Hematopoietic multipotent progenitor cell treated with erythropoietin and hydrocortisone succinate and interleukin-3 and kit ligand, for 17 days (in vitro differentiated cells): Measurements from ENCODE around the gene KCNN3.

ENCODE experiments used
- DNase-seq: peaks from one replicate; pipeline ENCODE4 v3.0.0-alpha.2; 2015; ENCODE audit warnings: low spot score

Gene KCNN3

GRCh38 chr1:154860156-154860870 is 9.8 kb downstream of the KCNN3 start:
- DNase-seq: no peak

DNA sequence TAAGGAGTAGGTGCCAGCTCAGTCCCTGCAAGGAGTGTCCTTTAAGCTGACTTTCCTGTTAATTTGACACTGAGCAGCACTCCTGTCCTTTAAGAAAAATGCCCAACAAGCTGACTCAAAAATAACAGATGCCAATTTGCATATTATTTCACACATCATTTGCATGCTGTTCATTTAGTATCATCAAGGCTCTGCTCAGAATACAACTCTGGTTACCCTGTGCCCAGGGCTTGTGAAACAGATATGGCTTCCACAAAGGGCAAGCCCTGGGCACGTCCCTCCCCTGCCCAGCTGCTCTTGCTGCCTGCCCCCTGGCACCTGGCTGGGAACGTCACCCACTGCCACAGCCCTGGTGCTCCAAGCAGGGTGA is 10.3 kb downstream of the KCNN3 start:
- no peak for DNase-seq

- DNase-seq: no peak
Observed at GRCh38 chr1:154859151-154859785, 10.8 kb downstream of the KCNN3 start.

DNA sequence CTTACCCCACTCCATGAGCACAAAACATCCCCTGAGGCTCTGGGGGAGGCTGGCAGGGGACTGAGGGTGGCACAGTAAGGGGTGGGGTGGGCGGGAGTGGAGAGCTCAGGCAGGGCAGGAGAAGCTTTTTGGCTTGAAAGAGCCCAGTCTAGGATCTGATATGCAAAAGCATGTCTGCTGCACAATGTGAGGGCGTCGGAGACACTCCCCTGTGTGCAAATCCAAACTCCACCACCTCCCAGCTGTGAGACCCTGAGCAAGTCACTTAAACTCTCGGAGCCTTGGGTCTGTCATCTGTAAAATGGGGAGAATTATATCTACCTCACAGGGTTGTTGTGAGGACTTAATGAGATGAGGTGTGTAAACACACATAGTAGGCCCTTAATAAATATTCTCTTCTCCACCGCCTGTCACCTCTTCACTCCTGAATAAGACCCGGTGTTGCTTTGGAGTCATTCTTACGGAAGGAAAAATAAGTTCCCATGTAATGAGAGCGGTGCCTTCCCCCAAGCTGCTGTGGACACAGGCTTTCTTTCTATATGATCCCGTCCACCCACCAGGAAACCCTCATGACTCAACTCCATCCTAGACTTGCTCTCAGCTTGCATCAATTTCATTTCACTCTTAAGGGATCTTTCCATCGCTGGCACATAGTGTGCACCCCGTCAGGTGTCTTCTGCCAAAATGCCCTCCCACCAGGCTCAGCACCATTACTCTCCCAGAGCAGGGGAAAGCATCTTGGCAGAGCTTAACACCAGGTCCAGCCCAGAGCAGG is 12.5 kb downstream of the KCNN3 start:
- DNase-seq: no peak

DNA sequence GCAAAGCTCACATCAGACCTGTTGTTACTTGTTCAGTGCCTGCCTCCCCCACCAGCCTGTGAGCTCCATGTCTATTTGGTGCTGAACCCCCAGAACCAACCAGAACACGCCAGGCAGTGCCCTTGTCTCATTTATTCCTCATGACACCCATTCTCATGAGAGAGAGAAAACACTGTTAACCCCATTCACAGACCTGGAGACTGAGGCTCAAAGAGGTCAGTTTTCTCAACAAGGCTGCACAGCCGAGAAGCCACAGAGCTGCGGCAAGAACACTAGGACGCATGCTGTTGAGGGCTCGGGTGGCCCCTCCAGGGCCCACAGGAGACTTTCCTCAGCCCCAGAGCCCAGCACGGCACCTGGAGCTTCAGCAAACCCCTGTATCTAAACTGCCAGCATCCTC is 13.1 kb downstream of the KCNN3 start:
- no peak for DNase-seq

DNA sequence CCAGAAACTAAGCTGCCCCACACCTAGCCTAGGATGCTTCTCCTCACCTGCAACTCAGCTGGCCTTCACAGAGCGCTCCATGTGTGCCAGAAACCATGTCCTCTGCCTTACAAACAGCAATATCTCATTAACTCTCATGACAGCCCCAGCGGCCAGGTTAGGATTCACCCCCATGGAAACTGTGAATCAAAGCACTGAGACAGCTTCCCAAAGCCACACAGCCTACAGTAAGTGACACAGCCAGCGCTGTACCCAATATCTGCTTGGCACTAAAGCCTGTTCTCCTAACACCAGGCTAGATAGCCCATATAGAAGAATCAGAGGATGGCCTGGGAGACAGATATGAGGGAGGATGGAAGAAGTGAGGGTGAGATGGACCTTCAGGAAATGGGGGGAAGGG is 13.5 kb downstream of the KCNN3 start:
- DNase-seq: no peak

- DNase-seq: no peak
Observed at GRCh38 chr1:154856049-154856448, 14.0 kb downstream of the KCNN3 start.

GRCh38 chr1:154855186-154855851 is 14.8 kb downstream of the KCNN3 start:
- DNase-seq: no peak

DNA sequence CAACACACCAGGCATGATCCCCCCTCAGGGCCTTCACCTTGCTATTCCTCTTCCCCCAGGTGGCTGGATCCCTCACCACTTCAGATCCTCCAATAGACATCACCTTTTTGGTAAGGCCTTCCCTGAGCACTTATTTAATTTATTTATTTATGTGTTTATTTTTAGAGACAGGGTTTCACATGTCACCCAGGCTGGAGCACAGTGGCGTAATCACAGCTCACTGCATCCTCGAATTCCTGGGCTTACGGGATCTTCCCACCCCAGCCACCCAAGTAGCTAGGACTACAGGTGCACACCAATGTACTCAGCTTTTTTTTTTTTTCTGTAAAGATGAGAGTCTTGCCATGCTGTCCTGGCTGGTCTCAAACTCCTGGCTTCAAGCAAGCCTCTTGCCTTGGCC is 17.2 kb downstream of the KCNN3 start:
- no peak for DNase-seq

- DNase-seq: no peak
Observed at GRCh38 chr1:154851392-154852177, 18.5 kb downstream of the KCNN3 start.

DNA sequence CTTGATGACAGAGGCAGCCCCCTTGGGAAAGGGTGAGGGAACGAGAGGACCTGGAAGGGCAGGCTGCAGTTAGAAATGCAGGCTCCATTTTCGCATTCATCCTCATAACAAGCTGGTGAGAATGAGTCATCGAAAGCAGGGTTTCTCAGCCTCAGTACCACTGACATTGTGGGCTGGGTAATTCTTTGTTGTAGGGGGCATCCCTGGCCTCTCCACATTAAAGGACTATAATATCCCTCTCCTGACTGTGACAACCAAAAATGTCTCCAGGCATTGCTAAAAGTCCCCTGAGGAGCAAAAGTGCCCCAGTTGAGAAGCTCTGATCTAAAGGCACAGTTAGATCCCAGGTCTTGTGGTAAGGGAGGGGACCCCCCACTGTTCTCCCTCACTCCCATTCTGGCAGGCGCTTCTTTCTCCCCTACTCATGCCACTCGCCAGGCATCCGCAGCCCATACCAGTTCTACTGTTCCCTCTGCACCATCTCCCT is 20.4 kb downstream of the KCNN3 start:
- no peak for DNase-seq

GRCh38 chr1:154848983-154849382 is 21.1 kb downstream of the KCNN3 start:
- no peak for DNase-seq

GRCh38 chr1:154847891-154848290 is 22.2 kb downstream of the KCNN3 start:
- no peak for DNase-seq

DNA sequence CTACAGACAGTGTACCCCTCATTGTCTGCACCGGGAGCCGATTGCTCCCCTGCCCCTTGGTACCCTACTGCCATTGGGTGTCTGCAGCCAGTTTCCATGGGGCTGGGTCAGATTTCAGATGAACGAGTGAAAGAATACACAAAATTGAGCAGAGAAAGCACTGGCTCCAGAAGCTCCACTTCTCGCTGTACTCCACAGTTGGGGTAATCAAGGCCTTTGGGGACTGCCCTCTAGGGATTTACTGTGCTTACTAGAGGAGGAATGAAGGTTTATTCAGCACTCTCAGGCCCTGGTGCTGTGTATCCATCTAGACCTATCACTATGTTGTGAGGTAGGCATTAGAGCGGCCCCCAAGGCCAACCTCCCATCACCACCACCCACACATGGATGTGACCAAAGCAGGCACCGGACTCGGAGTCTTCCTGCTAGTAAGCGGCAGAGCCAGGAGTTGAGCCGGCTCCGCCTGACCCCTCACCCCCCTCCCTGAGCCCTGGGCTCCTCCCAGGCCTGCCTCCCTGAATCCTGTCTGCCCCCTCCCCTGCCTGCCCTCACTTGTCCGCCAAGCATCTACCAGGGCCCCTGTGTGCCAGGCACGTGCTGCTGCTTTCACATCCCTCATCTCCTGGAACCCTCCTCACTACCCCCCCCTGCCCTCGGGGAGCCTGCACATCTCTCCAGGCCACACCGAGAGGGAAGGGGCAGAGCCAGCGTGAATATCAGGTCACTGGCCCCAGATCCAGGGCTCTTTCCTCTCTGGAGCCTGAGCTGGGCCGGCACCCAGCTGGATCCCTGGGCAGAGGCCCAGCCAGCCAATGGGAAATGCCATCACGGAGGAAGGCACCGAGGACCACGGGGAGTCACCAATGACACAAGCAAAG is 23.3 kb downstream of the KCNN3 start:
- no peak for DNase-seq

DNA sequence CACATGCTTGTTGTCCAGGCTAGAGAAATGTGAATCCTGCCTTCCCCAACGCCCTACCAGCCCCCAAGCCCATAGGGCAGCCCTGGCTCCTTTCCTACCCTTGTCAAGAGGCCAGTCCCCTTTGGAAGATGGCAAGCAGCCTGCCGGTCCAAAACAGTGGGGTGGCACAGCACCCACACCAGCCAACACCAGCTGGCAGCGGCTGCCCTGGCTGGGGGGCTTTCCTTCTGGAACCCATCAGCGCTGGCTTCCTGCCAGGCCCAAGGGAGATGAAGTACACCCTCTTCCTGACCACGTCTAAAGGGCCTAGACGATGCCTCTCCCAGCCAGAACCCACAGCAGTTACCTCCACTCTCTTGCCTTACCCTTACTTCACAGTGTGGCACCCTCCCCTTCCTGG is 24.2 kb downstream of the KCNN3 start:
- no peak for DNase-seq

GRCh38 chr1:154845174-154845573 is 24.9 kb downstream of the KCNN3 start:
- DNase-seq: no peak

- no peak for DNase-seq
Observed at GRCh38 chr1:154844297-154844681, 25.8 kb downstream of the KCNN3 start.

DNA sequence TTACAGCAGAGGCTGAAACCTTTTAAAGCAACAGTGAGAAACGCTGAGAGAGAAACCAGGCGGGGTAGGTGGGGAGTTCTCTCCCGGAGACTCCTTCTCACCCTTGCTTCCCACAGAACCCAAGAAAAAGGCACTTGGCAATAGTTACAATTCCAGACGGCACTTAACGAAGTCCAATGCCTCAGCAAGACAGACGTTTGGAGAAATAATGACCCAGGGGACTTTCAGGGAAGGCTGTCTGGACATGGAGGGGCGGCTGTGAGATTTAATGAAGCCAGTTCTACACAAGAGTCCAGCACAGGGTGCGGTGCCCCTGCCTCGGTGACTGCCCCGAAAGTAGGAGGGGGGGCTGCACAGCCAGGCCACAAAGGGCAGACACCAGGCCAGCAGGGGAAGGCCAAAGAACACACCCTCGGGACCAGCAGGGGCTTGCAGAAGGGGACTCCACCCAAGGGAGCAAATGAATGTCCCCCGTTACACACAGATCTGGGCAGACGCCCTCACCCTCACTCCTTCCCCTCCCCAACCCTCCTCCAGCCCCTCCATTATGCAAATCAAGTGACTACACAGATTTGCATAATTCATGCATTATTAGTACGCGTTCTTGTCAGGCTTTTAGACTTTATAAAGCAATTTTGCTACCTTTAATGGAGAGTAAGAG is 26.3 kb downstream of the KCNN3 start:
- DNase-seq: no peak

- no peak for DNase-seq
Observed at GRCh38 chr1:154842635-154843034, 27.4 kb downstream of the KCNN3 start.

GRCh38 chr1:154841384-154841783 is 28.7 kb downstream of the KCNN3 start:
- DNase-seq: no peak
